Thoracic aorta (tissue), 2 donors: ENCODE data around the gene ZCCHC2. TPM values are rescaled to one million over a fixed set of nuclear protein-coding genes. Genes with fewer than 3 reads are reported as not detected.

Experiments
- ATAC-seq: fragments of 150-250 bp; one replicate; pipeline ENCODE4 v1.8.0; 2017; ENCODE audit warnings: low read depth; ENCODE audit not compliant: insufficient number of reproducible peaks, low FRiP score
- DNase-seq: peaks from one replicate; pipeline ENCODE4 v3.0.0-alpha.2; 2020; ENCODE audit warnings: low spot score
- H3K27ac ChIP-seq, 2 donors: fragments of 200-600 bp; sonication (generic); 1 replicate in 1 of 2; 2 replicates in 1 of 2; pipeline ENCODE4 v1.5.1; 2016; ENCODE audit warnings: mild to moderate bottlenecking in 2 of 2, moderate library complexity in 2 of 2
- H3K27me3 ChIP-seq: fragments of 200-600 bp; sonication (generic); replicated peaks from 2 replicates; pipeline ENCODE4 v1.6.0; 2016; ENCODE audit warnings: mild to moderate bottlenecking; ENCODE audit not compliant: insufficient read depth
- H3K36me3 ChIP-seq: fragments of 200-600 bp; sonication (generic); one replicate; pipeline ENCODE4 v1.5.1; 2016
- H3K4me1 ChIP-seq, 2 donors: fragments of 200-600 bp; sonication (generic); 1 replicate in 1 of 2; 2 replicates in 1 of 2; pipeline versions ENCODE4 v1.5.1 to v1.6.0; 2016; ENCODE audit warnings: low read depth in 2 of 2, mild to moderate bottlenecking in 1 of 2; ENCODE audit not compliant: control insufficient read depth in 1 of 2
- H3K4me3 ChIP-seq: fragments of 200-600 bp; sonication (generic); 2 replicates; pipeline ENCODE4 v1.5.1; 2016; ENCODE audit warnings: mild to moderate bottlenecking
- H3K9me3 ChIP-seq: fragments of 200-600 bp; sonication (generic); 2 replicates; pipeline ENCODE4 v1.5.1; 2016
- total RNA-seq, 2 donors: library from RNA; depleted of rRNA; stranded (reverse); fragments of >200 nt; gene quantifications; one replicate each; pipeline versions ENCODE4 v1.1.0 to v1.2.3, GENCODE V29; 2016
- TF ChIP-seq, protein P1 (sequence below): fragments of 200-600 bp; sonication (generic); IDR thresholded peaks from one replicate; pipeline ENCODE4 v1.5.1; 2019; ENCODE audit warnings: antibody characterized with exemption

ZCCHC2 gene
- total RNA-seq, 2 donors from 2014 or later = 33.9 to 38.7 TPM

- ATAC-seq (no peak), DNase-seq (no peak)
- Histone ChIP-seq H3K27me3 (no peaks in the 10 kb centered on the region), H3K4me3 (no peak overlapping the region), H3K4me1 (peaks cover 0 to 3% of the 10 kb centered on the region in 2 donors), H3K36me3 (peaks cover 29% of the 10 kb centered on the region), H3K27ac (no peak overlapping the region), H3K9me3 (no peaks in the 10 kb centered on the region)
- TF ChIP-seq, protein P1, sequence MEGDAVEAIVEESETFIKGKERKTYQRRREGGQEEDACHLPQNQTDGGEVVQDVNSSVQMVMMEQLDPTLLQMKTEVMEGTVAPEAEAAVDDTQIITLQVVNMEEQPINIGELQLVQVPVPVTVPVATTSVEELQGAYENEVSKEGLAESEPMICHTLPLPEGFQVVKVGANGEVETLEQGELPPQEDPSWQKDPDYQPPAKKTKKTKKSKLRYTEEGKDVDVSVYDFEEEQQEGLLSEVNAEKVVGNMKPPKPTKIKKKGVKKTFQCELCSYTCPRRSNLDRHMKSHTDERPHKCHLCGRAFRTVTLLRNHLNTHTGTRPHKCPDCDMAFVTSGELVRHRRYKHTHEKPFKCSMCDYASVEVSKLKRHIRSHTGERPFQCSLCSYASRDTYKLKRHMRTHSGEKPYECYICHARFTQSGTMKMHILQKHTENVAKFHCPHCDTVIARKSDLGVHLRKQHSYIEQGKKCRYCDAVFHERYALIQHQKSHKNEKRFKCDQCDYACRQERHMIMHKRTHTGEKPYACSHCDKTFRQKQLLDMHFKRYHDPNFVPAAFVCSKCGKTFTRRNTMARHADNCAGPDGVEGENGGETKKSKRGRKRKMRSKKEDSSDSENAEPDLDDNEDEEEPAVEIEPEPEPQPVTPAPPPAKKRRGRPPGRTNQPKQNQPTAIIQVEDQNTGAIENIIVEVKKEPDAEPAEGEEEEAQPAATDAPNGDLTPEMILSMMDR = no peak
These were observed 33.6 kb downstream of the ZCCHC2 start for GRCh38 chr18:62556397-62556796.

DNA sequence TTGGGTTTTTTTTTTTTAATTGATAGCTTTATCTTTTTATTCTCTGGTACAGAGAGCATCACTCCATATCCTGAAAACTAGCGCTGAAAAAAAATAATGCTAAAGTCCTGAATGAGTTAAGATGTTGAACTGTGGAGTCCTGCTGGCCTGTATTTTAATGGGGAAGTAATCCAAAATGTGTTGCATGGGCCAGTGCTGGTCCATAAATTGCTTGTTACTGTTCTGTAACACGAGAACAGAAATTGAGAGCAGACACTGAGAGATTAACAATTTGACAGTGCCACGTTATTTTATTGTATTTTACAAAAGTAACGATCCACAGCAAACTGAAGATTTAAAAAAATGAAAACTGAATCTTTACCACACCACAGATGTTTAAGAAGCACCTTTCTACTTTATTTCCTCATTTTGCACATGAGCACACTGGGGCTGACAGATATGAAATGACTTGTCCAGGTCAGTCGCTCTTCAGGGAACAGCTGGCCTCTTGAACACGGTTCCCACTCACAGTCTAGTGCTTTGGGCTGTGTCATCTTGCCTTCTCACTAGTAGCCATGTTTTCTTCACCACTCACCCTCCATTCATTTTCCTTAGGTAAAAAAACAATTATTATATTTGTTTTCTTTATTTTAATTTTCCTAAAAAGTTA is 35.3 kb downstream of the ZCCHC2 start:
- H3K9me3 ChIP-seq = no peaks in the 10 kb centered on the region
- no peak overlapping the region for H3K4me3 ChIP-seq
- no peaks in the 10 kb centered on the region for H3K27me3 ChIP-seq
- TF ChIP-seq, protein P1 = no peak
- peaks cover 0 to 3% of the 10 kb centered on the region in 2 donors for H3K4me1 ChIP-seq
- DNase-seq (no peak), ATAC-seq (no peak)
- H3K27ac ChIP-seq = no peak overlapping the region
- peaks cover 39% of the 10 kb centered on the region for H3K36me3 ChIP-seq

GRCh38 chr18:62564044-62564443 is 41.2 kb downstream of the ZCCHC2 start:
- Histone ChIP-seq H3K4me3 (no peak overlapping the region), H3K9me3 (no peaks in the 10 kb centered on the region), H3K36me3 (peaks cover 38% of the 10 kb centered on the region), H3K4me1 (no peaks in the 10 kb centered on the region), H3K27me3 (no peaks in the 10 kb centered on the region), H3K27ac (no peak overlapping the region)
- TF ChIP-seq, protein P1 = no peak
- DNase-seq (no peak), ATAC-seq (no peak)

DNA sequence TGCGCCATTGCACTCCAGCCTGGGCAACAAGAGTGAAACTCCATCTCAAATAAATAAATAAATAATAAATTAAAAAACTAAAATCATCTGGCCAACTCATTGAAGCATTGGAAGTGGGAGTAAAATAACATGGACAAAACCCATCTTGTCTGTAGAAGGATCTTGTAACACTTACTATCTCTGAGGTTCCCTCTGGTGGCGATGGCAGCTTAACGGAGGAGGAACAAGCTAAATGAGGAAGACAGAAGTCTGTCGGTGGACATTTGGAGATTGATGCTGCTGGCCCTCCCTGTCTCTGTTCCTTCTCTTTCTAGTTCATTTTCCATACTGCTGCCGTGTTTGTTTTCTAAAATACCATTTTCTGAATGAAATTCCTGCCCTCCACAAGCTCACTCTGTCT is 43.4 kb downstream of the ZCCHC2 start:
- Histone ChIP-seq H3K4me1 (no peaks in the 10 kb centered on the region), H3K4me3 (no peak overlapping the region), H3K9me3 (no peaks in the 10 kb centered on the region), H3K36me3 (peaks cover 30% of the 10 kb centered on the region), H3K27me3 (no peaks in the 10 kb centered on the region), H3K27ac (no peak overlapping the region)
- no peak for DNase-seq
- ATAC-seq = no peak
- TF ChIP-seq, protein P1 = no peak

DNA sequence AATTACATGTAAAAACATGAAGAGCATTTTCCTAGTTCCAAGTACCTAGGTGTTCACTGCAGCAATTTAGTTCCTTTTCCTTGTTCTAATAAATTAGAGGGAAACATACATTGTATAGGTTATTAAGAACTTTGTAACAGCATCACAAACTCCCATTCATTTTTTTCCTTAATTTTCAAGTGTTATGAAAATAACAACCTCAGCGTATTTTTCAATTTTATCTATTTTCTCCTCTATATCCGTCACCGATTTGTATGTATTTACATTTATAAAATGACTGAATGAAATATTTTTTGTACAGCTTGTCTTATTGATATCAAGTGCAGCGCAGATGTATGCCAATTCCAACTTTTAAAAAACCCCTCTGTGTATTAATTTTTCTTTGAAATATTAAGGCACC is 44.0 kb downstream of the ZCCHC2 start:
- TF ChIP-seq, protein P1 = no peak
- peaks cover 23% of the 10 kb centered on the region for H3K36me3 ChIP-seq
- ATAC-seq = no peak

More for the DNA sequence above, 44.0 kb downstream of the ZCCHC2 start:
- H3K4me3 ChIP-seq = no peak overlapping the region
- H3K27me3 ChIP-seq = no peaks in the 10 kb centered on the region
- H3K4me1 ChIP-seq = no peaks in the 10 kb centered on the region
- no peak for DNase-seq
- no peaks in the 10 kb centered on the region for H3K9me3 ChIP-seq
- H3K27ac ChIP-seq = no peak overlapping the region
